ENCODE measurements around the gene CHST5.

- TF ChIP-seq CTCF (IDR thresholded peaks at IDR 0.05; ENCODE audit: poor library complexity) = no peak
- no peak for TF ChIP-seq EZH2 (IDR thresholded peaks at IDR 0.05; ENCODE audit: borderline replicate concordance)
- TF ChIP-seq EZH2phosphoT487 (IDR thresholded peaks at IDR 0.05; ENCODE audit: low read depth, severe bottlenecking, unreplicated experiment) = no peak
Observed at GRCh38 chr16:75514296-75514695, 21.6 kb downstream of the CHST5 start.

Data from hepatocyte (in vitro differentiated cells).